G401 (cell line): ENCODE results near the gene SPDYE4. TPM values are rescaled to one million over a fixed set of nuclear protein-coding genes. Genes with fewer than 3 reads are reported as not detected.

Experiments used
- DNase-seq: peaks from one replicate; pipeline ENCODE4 v3.0.0-alpha.2; 2015; ENCODE audit warnings: low spot score
- in situ Hi-C: cut with HindIII; loops from 2 replicates; pipeline ENCODE4 v1.10.0; 2016; ENCODE audit warnings: low sequenced_read_pairs, mixed read lengths
- total RNA-seq: library from RNA; depleted of rRNA; stranded (reverse); fragments of >200 nt; shearing (Covaris generic); gene quantifications from 2 replicates; pipeline ENCODE4 v1.2.3, GENCODE V29; 2014

Gene SPDYE4
- total RNA-seq, 1 experiment from 2014 or later: not detected

GRCh38 chr17:8744086-8744785 is 14.1 kb downstream of the SPDYE4 start:
- in situ Hi-C loops: no loop called here
- DNase-seq: no peak

GRCh38 chr17:8742819-8743218 is 15.5 kb downstream of the SPDYE4 start:
- in situ Hi-C loops: no loop called here
- no peak for DNase-seq

GRCh38 chr17:8742274-8742673 is 16.1 kb downstream of the SPDYE4 start:
- DNase-seq: no peak
- in situ Hi-C loops: no loop called here

GRCh38 chr17:8741771-8742170 is 16.6 kb downstream of the SPDYE4 start:
- DNase-seq: no peak
- in situ Hi-C loops: no loop called here

- in situ Hi-C loops: no loop called here
- no peak for DNase-seq
These were observed 17.0 kb downstream of the SPDYE4 start for GRCh38 chr17:8741366-8741765.

- in situ Hi-C loops: no loop called here
- DNase-seq: no peak
These were observed 17.9 kb downstream of the SPDYE4 start for GRCh38 chr17:8740486-8740885.

GRCh38 chr17:8739097-8739496 is 19.2 kb downstream of the SPDYE4 start:
- in situ Hi-C loops: no loop called here
- DNase-seq: no peak

- in situ Hi-C loops: no loop called here
- no peak for DNase-seq
These were observed 21.6 kb downstream of the SPDYE4 start for GRCh38 chr17:8736796-8737195.

GRCh38 chr17:8736362-8736761 is 22.0 kb downstream of the SPDYE4 start:
- DNase-seq: no peak
- in situ Hi-C loops: no loop called here

GRCh38 chr17:8735336-8735939 is 22.9 kb downstream of the SPDYE4 start:
- in situ Hi-C loops: no loop called here

GRCh38 chr17:8734876-8735275 is 23.5 kb downstream of the SPDYE4 start:
- DNase-seq: no peak
- in situ Hi-C loops: no loop called here

More at GRCh38 chr17:8735336-8735939, 22.9 kb downstream of the SPDYE4 start:
- no peak for DNase-seq

- DNase-seq: no peak
- in situ Hi-C loops: no loop called here
These were observed 25.8 kb downstream of the SPDYE4 start for GRCh38 chr17:8732406-8733085.

GRCh38 chr17:8729860-8730259 is 28.5 kb downstream of the SPDYE4 start:
- in situ Hi-C loops: no loop called here
- DNase-seq: no peak

- in situ Hi-C loops: no loop called here
- DNase-seq: no peak
These were observed 28.9 kb downstream of the SPDYE4 start for GRCh38 chr17:8729421-8729820.

GRCh38 chr17:8728971-8729370 is 29.4 kb downstream of the SPDYE4 start:
- no peak for DNase-seq
- in situ Hi-C loops: no loop called here

GRCh38 chr17:8728251-8728938 is 30.0 kb downstream of the SPDYE4 start:
- no peak for DNase-seq
- in situ Hi-C loops: no loop called here

- in situ Hi-C loops: no loop called here
- DNase-seq: no peak
These were observed 31.3 kb downstream of the SPDYE4 start for GRCh38 chr17:8726941-8727555.

GRCh38 chr17:8725881-8726876 is 32.2 kb downstream of the SPDYE4 start:
- DNase-seq: no peak
- in situ Hi-C loops: no loop called here
